ENCODE measurements around the gene SMURF1. TPM values are rescaled to one million over a fixed set of nuclear protein-coding genes. Genes with fewer than 3 reads are reported as not detected.

The SMURF1 gene
- total RNA-seq, 1 experiment from 2014 or later = 30.2 TPM

DNA sequence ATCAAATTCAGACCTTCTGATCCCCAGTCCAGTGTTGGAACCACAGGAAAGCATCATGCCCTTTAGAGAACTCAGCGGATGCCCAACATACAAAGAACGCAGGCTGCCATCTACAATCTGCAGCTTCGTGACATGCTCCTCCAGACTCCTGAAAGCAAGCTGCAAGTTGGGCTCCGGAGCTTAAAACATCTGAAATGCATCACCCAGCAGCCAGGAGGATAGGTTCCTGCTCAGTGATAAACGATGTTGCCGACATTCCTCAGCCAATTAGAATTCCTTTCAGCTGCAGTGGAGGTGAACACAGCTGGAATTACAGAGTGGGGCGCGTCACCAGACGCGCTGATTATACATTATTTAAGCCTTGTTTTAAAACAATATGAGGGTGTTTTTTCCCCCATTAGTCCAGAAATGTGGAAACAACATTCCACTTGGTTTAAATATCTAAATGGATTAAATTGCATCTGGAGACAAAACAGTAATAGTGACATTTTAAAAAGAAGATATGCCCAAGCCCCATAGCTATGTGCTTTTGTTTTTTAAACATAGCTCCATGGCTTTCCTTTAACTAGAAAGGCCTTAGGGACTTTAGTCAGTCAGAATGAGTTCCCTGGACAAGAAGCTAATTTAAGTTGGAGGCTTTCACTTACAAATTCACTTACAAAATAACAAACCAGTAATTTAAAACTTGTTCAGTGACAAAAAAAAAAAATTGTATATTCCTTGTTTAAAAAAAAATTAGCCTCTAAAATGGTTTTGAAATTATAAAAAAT lies 6.3 kb downstream of the SMURF1 start:
- intact Hi-C loops (cut with micrococcal nuclease) = no loop called here
- Histone ChIP-seq H3K9me3 (ENCODE audit: low read length) (no peaks in the 10 kb centered on the region), H3K4me2 (ENCODE audit: low read length) (no peak overlapping the region), H3K9ac (ENCODE audit: low read length) (no peak overlapping the region), H2AFZ (ENCODE audit: low read length) (no peak overlapping the region), H3K27me3 (ENCODE audit: low read length) (no peaks in the 10 kb centered on the region), H3K4me3 (ENCODE audit: low read length) (no peak overlapping the region), H3K4me1 (ENCODE audit: insufficient read depth, low read length) (peaks cover 56% of the 10 kb centered on the region), H4K20me1 (ENCODE audit: low read length) (peaks cover 93% of the 10 kb centered on the region), H3K79me2 (ENCODE audit: low read length) (peaks cover 100% of the 10 kb centered on the region), H3K27ac (ENCODE audit: low read length) (no peak overlapping the region), H3K9me2 (replicated peaks; ENCODE audit: low read length) (no peaks in the 10 kb centered on the region), H3K36me3 (ENCODE audit: low read depth, low read length) (peaks cover 2% of the 10 kb centered on the region; the same call in 1 of the 2 replicates), H3F3A (ENCODE audit: low read length, unreplicated experiment) (no peaks in the 10 kb centered on the region)
- POLR2A ChIA-PET (ENCODE audit: unreplicated experiment) = no interaction called here
- no peak for ATAC-seq
- TF ChIP-seq, protein P1, sequence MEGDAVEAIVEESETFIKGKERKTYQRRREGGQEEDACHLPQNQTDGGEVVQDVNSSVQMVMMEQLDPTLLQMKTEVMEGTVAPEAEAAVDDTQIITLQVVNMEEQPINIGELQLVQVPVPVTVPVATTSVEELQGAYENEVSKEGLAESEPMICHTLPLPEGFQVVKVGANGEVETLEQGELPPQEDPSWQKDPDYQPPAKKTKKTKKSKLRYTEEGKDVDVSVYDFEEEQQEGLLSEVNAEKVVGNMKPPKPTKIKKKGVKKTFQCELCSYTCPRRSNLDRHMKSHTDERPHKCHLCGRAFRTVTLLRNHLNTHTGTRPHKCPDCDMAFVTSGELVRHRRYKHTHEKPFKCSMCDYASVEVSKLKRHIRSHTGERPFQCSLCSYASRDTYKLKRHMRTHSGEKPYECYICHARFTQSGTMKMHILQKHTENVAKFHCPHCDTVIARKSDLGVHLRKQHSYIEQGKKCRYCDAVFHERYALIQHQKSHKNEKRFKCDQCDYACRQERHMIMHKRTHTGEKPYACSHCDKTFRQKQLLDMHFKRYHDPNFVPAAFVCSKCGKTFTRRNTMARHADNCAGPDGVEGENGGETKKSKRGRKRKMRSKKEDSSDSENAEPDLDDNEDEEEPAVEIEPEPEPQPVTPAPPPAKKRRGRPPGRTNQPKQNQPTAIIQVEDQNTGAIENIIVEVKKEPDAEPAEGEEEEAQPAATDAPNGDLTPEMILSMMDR (conservative IDR thresholded peaks at IDR 0.05; ENCODE audit: low read depth, low read length) = no peak
- no peak for TF ChIP-seq EZH2 (IDR thresholded peaks at IDR 0.05; ENCODE audit: low read length, unreplicated experiment)
- TF ChIP-seq EZH2phosphoT487 (IDR thresholded peaks at IDR 0.05; ENCODE audit: borderline replicate concordance, low read length) = no peak
- CTCF ChIA-PET = no interaction called here
- DNase-seq = no peak
- no TSS peak for BruUV-seq (replicated peaks)

DNA sequence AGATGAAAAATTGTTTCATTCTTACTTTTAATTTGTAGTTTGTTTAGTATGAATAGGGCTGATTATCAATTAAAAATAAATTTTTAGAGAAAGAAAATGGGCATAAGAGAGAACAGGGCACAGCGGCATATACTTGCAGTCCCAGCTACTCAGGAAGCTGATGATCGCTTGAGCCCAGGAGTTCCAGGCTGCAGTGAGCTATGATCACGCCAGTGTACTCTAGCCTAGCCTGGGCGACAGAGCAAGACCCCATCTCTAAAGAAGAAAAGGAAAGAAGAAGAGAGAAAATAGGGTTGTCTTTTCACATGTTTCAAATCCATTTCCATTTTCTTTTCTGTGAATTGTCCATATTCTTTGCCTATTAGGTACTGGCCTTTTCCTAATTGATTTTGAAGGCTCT lies 8.0 kb downstream of the SMURF1 start:
- Histone ChIP-seq H3K4me3 (ENCODE audit: low read length) (no peak overlapping the region), H3F3A (ENCODE audit: low read length, unreplicated experiment) (no peaks in the 10 kb centered on the region), H4K20me1 (ENCODE audit: low read length) (peaks cover 87% of the 10 kb centered on the region), H3K9me3 (ENCODE audit: low read length) (no peaks in the 10 kb centered on the region), H2AFZ (ENCODE audit: low read length) (no peak overlapping the region), H3K9me2 (replicated peaks; ENCODE audit: low read length) (no peaks in the 10 kb centered on the region), H3K9ac (ENCODE audit: low read length) (no peak overlapping the region), H3K36me3 (ENCODE audit: low read depth, low read length) (no peaks in the 10 kb centered on the region), H3K4me1 (ENCODE audit: insufficient read depth, low read length) (peaks cover 44% of the 10 kb centered on the region), H3K4me2 (ENCODE audit: low read length) (no peak overlapping the region), H3K27me3 (ENCODE audit: low read length) (no peaks in the 10 kb centered on the region), H3K27ac (ENCODE audit: low read length) (no peak overlapping the region), H3K79me2 (ENCODE audit: low read length) (peaks cover 100% of the 10 kb centered on the region)
- DNase-seq (no peak), ATAC-seq (no peak)
- TF ChIP-seq EZH2 (IDR thresholded peaks at IDR 0.05; ENCODE audit: low read length, unreplicated experiment) (no peak), EZH2phosphoT487 (IDR thresholded peaks at IDR 0.05; ENCODE audit: borderline replicate concordance, low read length) (no peak)
- ChIA-PET CTCF (no interaction called here), POLR2A (ENCODE audit: unreplicated experiment) (interaction anchor here (0.6 kb wide), 1 partner anchor 432 kb away, joined by 7 read pairs; no protein-coding TSS in a partner anchor)
- BruUV-seq (replicated peaks) = no TSS peak
- intact Hi-C loops (cut with micrococcal nuclease) = no loop called here

DNA sequence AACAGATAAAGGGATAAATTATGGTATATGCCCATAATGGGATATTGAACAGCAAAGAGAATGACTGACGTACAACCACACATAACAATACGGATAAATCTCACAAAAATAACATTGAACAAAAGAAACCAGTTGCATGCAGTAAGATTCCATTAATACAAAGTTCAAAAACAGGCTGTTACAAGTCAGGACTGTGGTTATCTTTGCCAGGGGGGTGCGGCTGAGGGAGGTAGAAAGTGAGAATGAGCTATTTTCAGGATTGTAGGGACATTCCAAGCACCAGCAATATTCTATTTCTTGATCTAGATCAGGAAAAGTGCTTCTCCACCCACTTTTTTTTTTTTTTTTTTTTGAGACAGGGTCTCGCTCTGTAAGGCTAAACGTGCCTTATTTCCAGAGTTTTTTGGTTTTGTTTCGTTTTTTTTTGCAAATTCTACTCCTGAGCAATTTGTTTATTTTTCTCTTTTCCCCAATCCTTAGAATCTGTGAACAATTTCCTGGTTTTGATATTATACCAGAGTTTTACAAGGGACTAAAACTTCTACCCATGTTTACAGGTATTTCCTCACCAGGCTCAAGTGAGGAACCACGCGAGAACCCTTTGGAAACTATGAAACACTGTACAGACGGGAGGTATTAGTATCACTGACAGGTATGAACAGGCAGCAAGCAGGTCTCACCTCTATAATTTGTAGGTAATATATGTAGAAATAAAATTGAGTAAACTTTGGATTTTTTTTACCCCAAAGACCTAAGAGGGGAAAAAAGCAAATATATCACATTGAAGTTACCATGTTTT lies 9.9 kb downstream of the SMURF1 start:
- BruUV-seq (replicated peaks) = no TSS peak
- DNase-seq = no peak
- ChIA-PET CTCF (interaction anchor here (0.6 kb wide), 1 partner anchor 22 kb away, joined by 5 read pairs; no protein-coding TSS in a partner anchor), POLR2A (ENCODE audit: unreplicated experiment) (interaction anchor here (0.6 kb wide), 1 partner anchor 39 kb away, joined by 4 read pairs; no protein-coding TSS in a partner anchor)
- no peaks in the 10 kb centered on the region for H3K9me2 ChIP-seq (replicated peaks; ENCODE audit: low read length)
- no peaks in the 10 kb centered on the region for H3K9me3 ChIP-seq (ENCODE audit: low read length)
- H4K20me1 ChIP-seq (ENCODE audit: low read length) = peaks cover 80% of the 10 kb centered on the region
- H3K36me3 ChIP-seq (ENCODE audit: low read depth, low read length) = no peaks in the 10 kb centered on the region
- intact Hi-C loops (cut with micrococcal nuclease) = no loop called here
- H3F3A ChIP-seq (ENCODE audit: low read length, unreplicated experiment) = no peaks in the 10 kb centered on the region
- no peak overlapping the region for H3K4me3 ChIP-seq (ENCODE audit: low read length)
- peaks cover 37% of the 10 kb centered on the region for H3K4me1 ChIP-seq (ENCODE audit: insufficient read depth, low read length)
- H3K9ac ChIP-seq (ENCODE audit: low read length) = no peak overlapping the region
- H3K27me3 ChIP-seq (ENCODE audit: low read length) = no peaks in the 10 kb centered on the region
- no peak overlapping the region for H3K27ac ChIP-seq (ENCODE audit: low read length)
- H3K79me2 ChIP-seq (ENCODE audit: low read length) = peaks cover 100% of the 10 kb centered on the region
- H3K4me2 ChIP-seq (ENCODE audit: low read length) = peak overlapping the region; percentile 50
- ATAC-seq = no peak
- TF ChIP-seq EZH2phosphoT487 (IDR thresholded peaks at IDR 0.05; ENCODE audit: borderline replicate concordance, low read length) (no peak), EZH2 (IDR thresholded peaks at IDR 0.05; ENCODE audit: low read length, unreplicated experiment) (no peak)
- TF ChIP-seq, protein P1 (conservative IDR thresholded peaks at IDR 0.05; ENCODE audit: low read depth, low read length) = no peak
- H2AFZ ChIP-seq (ENCODE audit: low read length) = no peak overlapping the region

Data from PC-3 (cell line).